A673 (cell line): ENCODE data around the gene FAM234B.

Source experiments
- EZH2 ChIP-seq: fragments of 200-600 bp; sonication (generic); IDR thresholded peaks from 2 replicates; pipeline ENCODE4 v1.6.1; 2017; ENCODE audit warnings: borderline replicate concordance, low read depth, mild to moderate bottlenecking, mixed read lengths, antibody characterized with exemption, low read length; ENCODE audit not compliant: poor library complexity, severe bottlenecking
- TF ChIP-seq, protein P1 (sequence below): fragments of 300-800, 200-600 bp; sonication (generic); conservative IDR thresholded peaks from 2 replicates; pipeline ENCODE4 v1.5.1; 2017; ENCODE audit warnings: low read depth, mild to moderate bottlenecking, antibody characterized with exemption, low read length, moderate library complexity, mixed read lengths

DNA sequence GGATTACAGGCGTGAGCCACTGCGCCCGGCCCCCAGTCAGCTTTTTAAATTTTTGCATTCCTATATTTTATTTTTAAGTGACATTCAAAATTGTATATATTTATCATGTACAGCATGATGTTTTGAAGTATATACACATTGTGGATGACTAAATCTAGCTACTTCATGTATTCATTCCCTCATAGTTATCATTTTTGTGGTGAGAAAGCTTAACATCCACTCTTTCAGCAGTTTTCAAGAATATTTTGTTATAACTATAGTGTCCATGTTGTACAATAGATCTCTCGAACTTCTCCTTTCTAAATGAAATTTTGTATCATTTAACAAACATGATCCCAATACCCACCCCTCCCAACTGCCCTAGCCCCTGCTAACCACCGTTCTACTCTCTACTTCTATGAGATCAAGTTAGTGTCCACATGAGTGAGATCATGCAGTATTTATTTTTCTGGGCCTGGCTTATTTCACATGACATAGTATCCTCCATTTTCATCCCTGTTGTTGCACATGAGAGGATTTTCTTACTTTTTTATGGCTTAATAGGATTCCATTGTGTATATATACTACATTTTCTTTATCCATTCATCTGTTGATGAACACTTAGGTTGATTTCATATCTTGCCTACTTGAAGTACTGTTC, 35.3 kb upstream of the FAM234B start:
- TF ChIP-seq, protein P1, sequence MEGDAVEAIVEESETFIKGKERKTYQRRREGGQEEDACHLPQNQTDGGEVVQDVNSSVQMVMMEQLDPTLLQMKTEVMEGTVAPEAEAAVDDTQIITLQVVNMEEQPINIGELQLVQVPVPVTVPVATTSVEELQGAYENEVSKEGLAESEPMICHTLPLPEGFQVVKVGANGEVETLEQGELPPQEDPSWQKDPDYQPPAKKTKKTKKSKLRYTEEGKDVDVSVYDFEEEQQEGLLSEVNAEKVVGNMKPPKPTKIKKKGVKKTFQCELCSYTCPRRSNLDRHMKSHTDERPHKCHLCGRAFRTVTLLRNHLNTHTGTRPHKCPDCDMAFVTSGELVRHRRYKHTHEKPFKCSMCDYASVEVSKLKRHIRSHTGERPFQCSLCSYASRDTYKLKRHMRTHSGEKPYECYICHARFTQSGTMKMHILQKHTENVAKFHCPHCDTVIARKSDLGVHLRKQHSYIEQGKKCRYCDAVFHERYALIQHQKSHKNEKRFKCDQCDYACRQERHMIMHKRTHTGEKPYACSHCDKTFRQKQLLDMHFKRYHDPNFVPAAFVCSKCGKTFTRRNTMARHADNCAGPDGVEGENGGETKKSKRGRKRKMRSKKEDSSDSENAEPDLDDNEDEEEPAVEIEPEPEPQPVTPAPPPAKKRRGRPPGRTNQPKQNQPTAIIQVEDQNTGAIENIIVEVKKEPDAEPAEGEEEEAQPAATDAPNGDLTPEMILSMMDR, result no peak
- no peak for TF ChIP-seq EZH2
